Neural cell (in vitro differentiated cells): Measurements from ENCODE around the gene SLC1A3. TPM values are rescaled to one million over a fixed set of nuclear protein-coding genes. Genes with fewer than 3 reads are reported as not detected.
"Not testable (repeated sequence)": the region's sequence is repeated elsewhere in the genome, so short reads cannot be mapped to it uniquely, and the experiment has no call there.

Experiments used
- H2AFZ ChIP-seq: fragments of 200-600, 300-800 bp; sonication (generic), shearing (Covaris generic); 2 replicates; pipeline ENCODE4 v1.6.0; 2014; ENCODE audit warnings: low read depth, mild to moderate bottlenecking, antibody characterized with exemption, low read length, moderate library complexity
- H3F3A ChIP-seq: fragments of 200-600 bp; shearing (Covaris generic); 2 replicates; pipeline ENCODE4 v1.6.1; 2016; ENCODE audit warnings: mild to moderate bottlenecking, moderate library complexity, mixed read lengths, antibody characterized with exemption, low read length; ENCODE audit not compliant: insufficient read depth, poor library complexity, severe bottlenecking
- H3K27ac ChIP-seq: fragments of 200-600, 300-800 bp; sonication (generic), shearing (Covaris generic); 2 replicates; pipeline ENCODE4 v1.5.1; 2014; ENCODE audit warnings: mild to moderate bottlenecking, low read length, moderate library complexity
- H3K27me3 ChIP-seq: fragments of 300-800, 200-600 bp; sonication (generic), shearing (Covaris generic); 2 replicates; pipeline ENCODE4 v1.6.0; 2014; ENCODE audit warnings: mild to moderate bottlenecking, low read depth, low read length, moderate library complexity; ENCODE audit not compliant: insufficient read depth
- H3K36me3 ChIP-seq: fragments of 300-800, 200-600 bp; sonication (generic), shearing (Covaris generic); 2 replicates; pipeline ENCODE4 v1.5.1; 2014; ENCODE audit warnings: mild to moderate bottlenecking, antibody characterized with exemption, low read length, moderate library complexity; ENCODE audit not compliant: insufficient read depth
- H3K4me2 ChIP-seq: fragments of 300-800, 200-600 bp; sonication (generic), shearing (Covaris generic); 2 replicates; pipeline ENCODE4 v1.6.0; 2014; ENCODE audit warnings: mild to moderate bottlenecking, low read length
- H3K4me3 ChIP-seq: fragments of 300-800, 200-600 bp; sonication (generic), shearing (Covaris generic); 2 replicates; pipeline ENCODE4 v1.5.1; 2014; ENCODE audit warnings: mild to moderate bottlenecking, low read length, moderate library complexity
- H3K79me2 ChIP-seq: fragments of 200-600 bp; shearing (Covaris generic); replicated peaks from 2 replicates; pipeline ENCODE4 v1.6.0; 2014; ENCODE audit warnings: mild to moderate bottlenecking, low read length, moderate library complexity; ENCODE audit not compliant: insufficient read depth
- H3K9ac ChIP-seq: fragments of 300-800, 200-600 bp; sonication (generic), shearing (Covaris generic); 2 replicates; pipeline ENCODE4 v1.6.1; 2016; ENCODE audit warnings: mild to moderate bottlenecking, low read length, mixed read lengths
- H3K9me2 ChIP-seq: fragments of 200-600 bp; shearing (Covaris generic); 2 replicates; pipeline ENCODE4 v1.6.1; 2016; ENCODE audit warnings: mild to moderate bottlenecking, low read length, mixed read lengths; ENCODE audit not compliant: insufficient read depth
- H3K9me3 ChIP-seq: fragments of 200-600, 300-800 bp; sonication (generic), shearing (Covaris generic); 2 replicates; pipeline ENCODE4 v1.6.1; 2016; ENCODE audit warnings: mild to moderate bottlenecking, mixed run types, low read length, moderate library complexity, mixed read lengths
- H4K20me1 ChIP-seq: fragments of 200-600 bp; shearing (Covaris generic); 2 replicates; pipeline ENCODE4 v1.6.1; 2016; ENCODE audit warnings: mild to moderate bottlenecking, mixed run types; ENCODE audit not compliant: insufficient read depth
- EP300 ChIP-seq: fragments of 450-650 bp; conservative IDR thresholded peaks from 2 replicates; pipeline ENCODE4 v1.6.1; 2014; ENCODE audit warnings: antibody characterized with exemption, mild to moderate bottlenecking, moderate library complexity; ENCODE audit not compliant: poor library complexity, severe bottlenecking
- EZH2 ChIP-seq: fragments of 200-600, 300-800 bp; shearing (Covaris generic), sonication (generic); IDR thresholded peaks from 2 replicates; pipeline ENCODE4 v1.6.1; 2014; ENCODE audit warnings: antibody characterized with exemption, low read length, borderline replicate concordance, mild to moderate bottlenecking; ENCODE audit not compliant: insufficient read depth, poor library complexity, severe bottlenecking
- MXI1 ChIP-seq: fragments of 450-650 bp; conservative IDR thresholded peaks from 2 replicates; pipeline ENCODE4 v1.6.1; 2014; ENCODE audit warnings: antibody characterized with exemption, mild to moderate bottlenecking; ENCODE audit not compliant: poor library complexity, severe bottlenecking
- POLR2AphosphoS5 ChIP-seq: IDR thresholded peaks from 2 replicates; pipeline ENCODE4 v1.6.1; 2012
- RAD21 ChIP-seq: fragments of 450-650 bp; conservative IDR thresholded peaks from 2 replicates; pipeline ENCODE4 v1.6.1; 2014; ENCODE audit warnings: antibody characterized with exemption, mild to moderate bottlenecking, moderate library complexity
- SMC3 ChIP-seq: fragments of 450-650 bp; conservative IDR thresholded peaks from 2 replicates; pipeline ENCODE4 v1.6.1; 2014; ENCODE audit warnings: antibody characterized with exemption, mild to moderate bottlenecking, moderate library complexity; ENCODE audit not compliant: poor library complexity
- TAF1 ChIP-seq: IDR thresholded peaks from 2 replicates; pipeline ENCODE4 v1.6.1; 2012; ENCODE audit warnings: low read depth
- polyA plus RNA-seq: library from polyadenylated mRNA; depleted of rRNA; stranded (reverse); fragments of >200 nt; gene quantifications from 2 replicates; pipeline ENCODE4 v1.2.3, GENCODE V29; 2014
- TF ChIP-seq, protein P1 (sequence below): fragments of 450-650 bp; IDR thresholded peaks from 2 replicates; pipeline ENCODE4 v1.5.1; 2014; ENCODE audit warnings: antibody characterized with exemption, mild to moderate bottlenecking, moderate library complexity; ENCODE audit not compliant: poor library complexity, severe bottlenecking
- TF ChIP-seq, protein P2 (sequence below): IDR thresholded peaks from 2 replicates; pipeline ENCODE4 v1.6.1; 2012; ENCODE audit warnings: borderline replicate concordance

Gene SLC1A3
- polyA plus RNA-seq, 1 donor from 2014 or later = 1.9 TPM

DNA sequence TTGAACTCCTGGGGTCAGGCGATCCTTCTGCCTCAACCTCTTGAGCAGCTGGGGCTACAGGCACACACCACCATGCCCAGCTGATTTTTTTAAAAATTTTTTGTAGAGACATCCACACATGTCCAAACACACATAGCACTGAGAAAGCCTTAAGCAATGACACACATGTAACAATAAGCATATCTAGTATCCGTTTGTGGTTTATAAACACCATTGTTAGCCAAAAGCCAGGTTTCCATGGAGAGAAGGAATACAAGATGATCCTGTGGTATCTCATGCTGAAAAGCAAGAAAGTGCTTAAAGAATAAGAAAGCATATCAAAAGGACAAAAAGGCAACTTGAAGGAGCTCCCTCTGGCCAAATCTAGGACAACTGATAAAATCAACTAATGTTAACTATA is 29.7 kb upstream of the SLC1A3 start:
- H3K9ac ChIP-seq = no peak overlapping the region
- no peaks in the 10 kb centered on the region for H4K20me1 ChIP-seq
- TF ChIP-seq TAF1 (no peak), POLR2AphosphoS5 (no peak), SMC3 (no peak), EZH2 (no peak), RAD21 (no peak), EP300 (no peak), MXI1 (no peak)
- TF ChIP-seq, protein P1, sequence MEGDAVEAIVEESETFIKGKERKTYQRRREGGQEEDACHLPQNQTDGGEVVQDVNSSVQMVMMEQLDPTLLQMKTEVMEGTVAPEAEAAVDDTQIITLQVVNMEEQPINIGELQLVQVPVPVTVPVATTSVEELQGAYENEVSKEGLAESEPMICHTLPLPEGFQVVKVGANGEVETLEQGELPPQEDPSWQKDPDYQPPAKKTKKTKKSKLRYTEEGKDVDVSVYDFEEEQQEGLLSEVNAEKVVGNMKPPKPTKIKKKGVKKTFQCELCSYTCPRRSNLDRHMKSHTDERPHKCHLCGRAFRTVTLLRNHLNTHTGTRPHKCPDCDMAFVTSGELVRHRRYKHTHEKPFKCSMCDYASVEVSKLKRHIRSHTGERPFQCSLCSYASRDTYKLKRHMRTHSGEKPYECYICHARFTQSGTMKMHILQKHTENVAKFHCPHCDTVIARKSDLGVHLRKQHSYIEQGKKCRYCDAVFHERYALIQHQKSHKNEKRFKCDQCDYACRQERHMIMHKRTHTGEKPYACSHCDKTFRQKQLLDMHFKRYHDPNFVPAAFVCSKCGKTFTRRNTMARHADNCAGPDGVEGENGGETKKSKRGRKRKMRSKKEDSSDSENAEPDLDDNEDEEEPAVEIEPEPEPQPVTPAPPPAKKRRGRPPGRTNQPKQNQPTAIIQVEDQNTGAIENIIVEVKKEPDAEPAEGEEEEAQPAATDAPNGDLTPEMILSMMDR = no peak
- TF ChIP-seq, protein P2, sequence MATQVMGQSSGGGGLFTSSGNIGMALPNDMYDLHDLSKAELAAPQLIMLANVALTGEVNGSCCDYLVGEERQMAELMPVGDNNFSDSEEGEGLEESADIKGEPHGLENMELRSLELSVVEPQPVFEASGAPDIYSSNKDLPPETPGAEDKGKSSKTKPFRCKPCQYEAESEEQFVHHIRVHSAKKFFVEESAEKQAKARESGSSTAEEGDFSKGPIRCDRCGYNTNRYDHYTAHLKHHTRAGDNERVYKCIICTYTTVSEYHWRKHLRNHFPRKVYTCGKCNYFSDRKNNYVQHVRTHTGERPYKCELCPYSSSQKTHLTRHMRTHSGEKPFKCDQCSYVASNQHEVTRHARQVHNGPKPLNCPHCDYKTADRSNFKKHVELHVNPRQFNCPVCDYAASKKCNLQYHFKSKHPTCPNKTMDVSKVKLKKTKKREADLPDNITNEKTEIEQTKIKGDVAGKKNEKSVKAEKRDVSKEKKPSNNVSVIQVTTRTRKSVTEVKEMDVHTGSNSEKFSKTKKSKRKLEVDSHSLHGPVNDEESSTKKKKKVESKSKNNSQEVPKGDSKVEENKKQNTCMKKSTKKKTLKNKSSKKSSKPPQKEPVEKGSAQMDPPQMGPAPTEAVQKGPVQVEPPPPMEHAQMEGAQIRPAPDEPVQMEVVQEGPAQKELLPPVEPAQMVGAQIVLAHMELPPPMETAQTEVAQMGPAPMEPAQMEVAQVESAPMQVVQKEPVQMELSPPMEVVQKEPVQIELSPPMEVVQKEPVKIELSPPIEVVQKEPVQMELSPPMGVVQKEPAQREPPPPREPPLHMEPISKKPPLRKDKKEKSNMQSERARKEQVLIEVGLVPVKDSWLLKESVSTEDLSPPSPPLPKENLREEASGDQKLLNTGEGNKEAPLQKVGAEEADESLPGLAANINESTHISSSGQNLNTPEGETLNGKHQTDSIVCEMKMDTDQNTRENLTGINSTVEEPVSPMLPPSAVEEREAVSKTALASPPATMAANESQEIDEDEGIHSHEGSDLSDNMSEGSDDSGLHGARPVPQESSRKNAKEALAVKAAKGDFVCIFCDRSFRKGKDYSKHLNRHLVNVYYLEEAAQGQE = no peak
- no peak overlapping the region for H2AFZ ChIP-seq
- no peak overlapping the region for H3K4me2 ChIP-seq
- no peaks in the 10 kb centered on the region for H3K9me2 ChIP-seq
- H3K79me2 ChIP-seq = no peaks in the 10 kb centered on the region
- no peak overlapping the region for H3K4me3 ChIP-seq
- H3K27ac ChIP-seq = no peak overlapping the region
- no peaks in the 10 kb centered on the region for H3F3A ChIP-seq
- no peaks in the 10 kb centered on the region for H3K36me3 ChIP-seq
- H3K27me3 ChIP-seq = no peaks in the 10 kb centered on the region
- no peaks in the 10 kb centered on the region for H3K9me3 ChIP-seq

DNA sequence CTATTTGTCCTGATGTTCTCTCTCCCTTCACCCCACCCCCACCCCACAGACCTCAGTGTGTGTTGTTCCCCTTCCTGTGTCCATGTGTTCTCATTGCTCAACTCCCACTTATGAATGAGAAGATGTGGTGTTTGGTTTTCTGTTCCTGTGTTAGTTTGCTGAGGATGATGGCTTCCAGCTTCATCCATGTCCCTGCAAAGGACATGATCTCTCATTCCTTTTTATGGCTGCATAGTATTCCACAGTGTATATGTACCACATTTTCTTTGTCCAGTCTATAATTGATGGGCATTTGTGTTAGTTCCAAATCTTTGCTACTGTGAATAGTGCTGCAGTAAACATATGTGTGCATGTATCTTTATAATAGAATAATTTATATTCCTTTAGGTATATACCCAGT is 26.5 kb upstream of the SLC1A3 start:
- not testable (repeated sequence) for H3K27me3 ChIP-seq, H3K9ac ChIP-seq, H3K9me3 ChIP-seq, H4K20me1 ChIP-seq, H3F3A ChIP-seq, H3K27ac ChIP-seq, H3K9me2 ChIP-seq, H3K79me2 ChIP-seq, H3K36me3 ChIP-seq, H2AFZ ChIP-seq, H3K4me3 ChIP-seq, H3K4me2 ChIP-seq

DNA sequence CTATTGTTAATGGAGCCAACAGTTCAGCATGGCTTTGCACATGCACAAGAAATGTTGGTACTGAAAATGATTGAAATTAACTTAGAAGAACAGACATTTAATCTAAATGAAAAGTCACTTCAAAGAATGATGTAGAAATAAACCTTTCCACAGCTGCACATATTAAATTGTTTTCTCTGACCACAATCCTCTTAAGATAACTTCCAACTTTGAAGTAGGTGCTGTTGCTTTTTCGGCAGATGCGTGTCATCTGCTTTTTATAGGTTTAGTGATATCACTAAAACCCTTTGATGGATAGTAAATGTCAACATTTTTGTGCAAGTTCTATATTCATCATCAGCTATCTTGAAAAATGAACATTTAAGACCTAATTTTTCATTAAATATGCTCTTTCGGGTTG is 25.3 kb upstream of the SLC1A3 start:
- Histone ChIP-seq H3K9me3 (no peaks in the 10 kb centered on the region), H3K4me3 (no peak overlapping the region), H3K27me3 (no peaks in the 10 kb centered on the region), H3K79me2 (no peaks in the 10 kb centered on the region), H3F3A (no peaks in the 10 kb centered on the region), H2AFZ (no peak overlapping the region), H3K9ac (no peak overlapping the region), H3K9me2 (no peaks in the 10 kb centered on the region), H3K27ac (no peak overlapping the region), H3K36me3 (no peaks in the 10 kb centered on the region), H3K4me2 (no peak overlapping the region), H4K20me1 (no peaks in the 10 kb centered on the region)
- TF ChIP-seq TAF1 (no peak), EP300 (no peak), POLR2AphosphoS5 (no peak), SMC3 (no peak), EZH2 (no peak), RAD21 (no peak), MXI1 (no peak)
- TF ChIP-seq, protein P2 = no peak
- TF ChIP-seq, protein P1 = no peak
